Activated CD8-positive, alpha-beta memory T cell treated with anti-CD3 and anti-CD28 coated beads for 36 hours (primary cell): ENCODE measurements around the gene HDAC5. TPM values are rescaled to one million over a fixed set of nuclear protein-coding genes. Genes with fewer than 3 reads are reported as not detected.
"Not testable (repeated sequence)": the region's sequence is repeated elsewhere in the genome, so short reads cannot be mapped to it uniquely, and the experiment has no call there.

ENCODE experiments used
- CTCF ChIA-PET: fragments of 350-600 bp; sonication (Branson Sonifier 250); formaldehyde crosslinking; loops from one replicate; lab custom pipeline; 2021; ENCODE audit warnings: antibody characterized with exemption; lab: Charles Lee
- POLR2A ChIA-PET: fragments of 350-600 bp; sonication (Branson Sonifier 250); formaldehyde crosslinking; loops from one replicate; lab custom pipeline; 2021; ENCODE audit warnings: antibody characterized with exemption; lab: Charles Lee
- total RNA-seq, 2 experiments: library from RNA; stranded (reverse); gene quantifications; one replicate each; pipeline ENCODE4 v1.2.3, GENCODE V29; 2021

Gene HDAC5
- total RNA-seq, 2 experiments from 2014 or later: 18.9 to 20.7 TPM

- CTCF ChIA-PET: no interaction called here
These were observed 57.7 kb downstream of the HDAC5 start for GRCh38 chr17:44065668-44066203.

DNA sequence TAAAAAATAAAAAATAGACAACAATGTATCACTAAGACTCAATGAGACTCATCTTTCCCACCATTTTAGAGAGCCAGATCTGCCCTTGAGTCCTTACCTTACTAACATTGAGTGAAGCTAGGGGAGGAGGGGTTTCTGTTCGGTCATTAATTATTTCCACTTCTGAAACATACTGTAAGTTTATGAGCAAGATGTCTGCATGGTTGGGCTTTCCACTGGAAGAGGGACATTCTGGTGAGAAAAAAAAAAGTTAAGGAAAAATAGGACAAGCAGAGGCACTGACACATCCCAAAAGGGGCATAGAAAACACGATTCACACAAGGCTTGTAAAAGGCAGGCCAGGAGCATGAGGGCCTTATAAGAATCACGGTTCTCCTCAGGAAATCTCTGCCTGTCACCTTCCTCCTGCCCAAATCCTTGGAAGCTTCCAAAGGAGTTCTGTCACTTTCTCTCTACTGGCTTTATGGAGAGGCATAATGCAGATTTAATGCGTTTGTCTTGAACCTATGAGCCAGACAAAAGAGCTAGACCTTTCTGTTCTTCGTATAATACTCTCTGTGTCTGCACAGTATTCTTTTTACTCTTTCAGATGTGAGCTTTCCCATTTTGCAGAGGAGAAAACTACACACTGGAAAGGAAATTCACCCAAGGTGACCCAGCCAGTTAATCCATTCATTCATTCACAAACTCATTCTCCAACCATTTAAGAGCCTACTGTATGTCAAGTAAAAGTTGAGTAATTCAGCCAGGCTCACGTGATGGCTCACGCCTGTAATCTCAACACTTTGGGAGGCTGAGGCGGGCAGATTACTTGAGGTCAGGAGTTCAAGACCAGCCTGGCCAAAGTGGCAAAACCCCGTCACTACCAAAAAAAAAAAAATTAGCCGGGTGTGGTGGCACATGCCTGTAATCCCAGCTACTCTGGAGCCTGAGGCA is 59.5 kb downstream of the HDAC5 start:
- POLR2A ChIA-PET: interaction anchor here (0.6 kb wide), 1 partner anchor 15 kb away, joined by 3 read pairs; no protein-coding TSS in a partner anchor
- CTCF ChIA-PET: interaction anchor here (0.7 kb wide), 1 partner anchor 10 kb away, joined by 4 read pairs; no protein-coding TSS in a partner anchor

More at GRCh38 chr17:44065668-44066203, 57.7 kb downstream of the HDAC5 start:
- POLR2A ChIA-PET: interaction anchor here (0.6 to 1.3 kb wide), 4 partner anchors 9 to 156 kb away, joined by 3 to 7 read pairs (median 4); no protein-coding TSS in a partner anchor

DNA sequence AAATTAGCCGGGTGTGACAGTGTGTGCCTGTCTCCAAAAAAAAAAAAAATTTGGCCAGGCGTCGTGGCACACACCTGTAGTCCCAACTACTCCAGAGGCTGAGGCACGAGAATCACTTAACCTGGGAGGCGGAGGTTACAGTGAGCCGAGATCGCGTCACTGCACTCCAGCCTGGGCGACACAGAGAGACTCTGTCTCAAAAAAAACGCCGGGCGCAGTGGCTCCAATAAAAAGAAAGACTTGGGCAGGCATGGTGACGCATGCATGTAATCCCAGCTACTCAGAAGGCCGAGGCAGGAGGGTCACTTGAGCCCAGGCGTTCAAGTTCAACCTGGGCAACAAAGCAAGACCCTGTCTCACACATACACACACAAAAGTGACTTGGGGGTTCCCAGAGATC is 60.6 kb downstream of the HDAC5 start:
- POLR2A ChIA-PET: interaction anchor here (0.6 kb wide), 1 partner anchor 192 kb away, joined by 3 read pairs; no protein-coding TSS in a partner anchor

GRCh38 chr17:44061446-44061845 is 62.0 kb downstream of the HDAC5 start:
- CTCF ChIA-PET: no interaction called here
- POLR2A ChIA-PET: no interaction called here

More for the DNA sequence above, 60.6 kb downstream of the HDAC5 start:
- CTCF ChIA-PET: no interaction called here

- CTCF ChIA-PET: no interaction called here
- POLR2A ChIA-PET: no interaction called here
These were observed 64.1 kb downstream of the HDAC5 start for GRCh38 chr17:44059101-44059892.

DNA sequence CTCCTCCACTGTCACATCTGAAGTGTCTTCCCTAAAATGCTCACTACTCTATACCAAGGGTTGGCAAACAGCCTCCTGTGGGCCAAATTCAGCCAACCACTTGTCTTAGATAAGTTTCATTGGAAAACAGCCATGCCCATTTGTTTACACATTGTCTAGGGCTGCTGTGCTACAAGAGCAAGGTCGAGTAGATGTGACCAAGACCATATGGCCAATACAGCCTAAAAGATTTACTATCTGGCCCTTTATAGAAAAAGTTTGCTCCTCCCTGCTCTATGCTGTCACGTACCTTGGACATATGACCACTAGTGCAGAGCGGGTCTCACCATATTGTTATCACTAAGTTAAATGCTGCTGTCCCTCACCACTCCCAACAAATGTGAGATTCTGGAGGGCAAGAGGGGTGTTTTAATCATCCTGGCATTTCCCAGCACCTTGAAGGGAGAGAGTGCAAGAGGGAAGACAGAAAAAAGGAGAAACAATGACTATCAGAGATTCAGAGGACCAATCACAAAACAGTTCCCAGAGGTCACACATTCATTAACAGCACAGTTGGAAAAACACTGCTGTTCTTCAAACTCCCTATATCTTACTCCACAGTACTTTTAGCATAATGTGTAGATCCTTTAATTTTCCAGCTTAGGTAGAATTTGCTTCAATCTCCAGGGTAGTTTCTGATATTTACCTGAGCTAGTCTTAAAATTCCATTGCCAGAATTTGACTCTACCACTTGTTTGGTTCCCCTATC is 70.1 kb downstream of the HDAC5 start:
- ChIA-PET CTCF (no interaction called here), POLR2A (no interaction called here)

DNA sequence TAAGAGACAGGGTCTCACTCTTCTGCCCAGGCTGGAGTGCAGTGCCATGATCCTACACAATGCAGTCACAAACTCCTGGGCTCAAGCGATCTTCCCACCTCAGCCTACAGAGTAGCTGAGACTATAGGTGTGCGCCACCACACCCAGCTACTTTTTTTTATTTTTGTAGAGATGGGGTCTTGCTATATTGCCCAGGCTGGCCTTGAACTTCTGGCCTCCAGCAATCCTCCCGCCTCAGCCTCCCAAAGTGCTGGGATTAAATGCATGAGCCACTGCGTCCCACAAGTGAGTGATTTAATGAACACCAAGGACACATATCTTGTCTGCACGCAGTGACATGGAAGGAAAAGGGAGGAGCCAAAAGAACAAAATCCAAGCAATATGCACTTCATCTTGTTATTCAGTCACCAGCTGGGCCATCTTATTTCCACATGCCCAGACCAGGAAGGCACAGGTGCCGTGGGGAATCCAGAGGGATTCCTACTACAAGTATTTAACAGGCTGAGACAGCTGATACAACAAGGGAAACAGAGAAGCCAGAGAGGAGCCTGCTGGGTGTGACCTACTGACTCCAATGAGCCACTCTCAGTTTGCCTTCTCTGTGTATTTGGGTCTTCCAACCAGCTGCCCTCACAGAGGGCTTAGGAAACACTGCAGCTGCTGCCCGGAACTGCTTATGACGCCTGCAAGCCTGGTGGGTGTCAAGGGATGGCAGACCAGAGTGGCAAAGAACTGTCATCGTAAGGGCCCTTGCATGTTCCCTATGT is 74.0 kb downstream of the HDAC5 start:
- POLR2A ChIA-PET: no interaction called here
- CTCF ChIA-PET: interaction anchor here (2.2 kb wide), 1 partner anchor 8 kb away, joined by 8 read pairs; no protein-coding TSS in a partner anchor

- CTCF ChIA-PET: interaction anchor here (0.6 to 0.7 kb wide), 2 partner anchors 116 to 892 kb away, joined by 3 to 4 read pairs; no protein-coding TSS in a partner anchor
- POLR2A ChIA-PET: not testable (repeated sequence)
These were observed 76.5 kb downstream of the HDAC5 start for GRCh38 chr17:44046893-44047292.

DNA sequence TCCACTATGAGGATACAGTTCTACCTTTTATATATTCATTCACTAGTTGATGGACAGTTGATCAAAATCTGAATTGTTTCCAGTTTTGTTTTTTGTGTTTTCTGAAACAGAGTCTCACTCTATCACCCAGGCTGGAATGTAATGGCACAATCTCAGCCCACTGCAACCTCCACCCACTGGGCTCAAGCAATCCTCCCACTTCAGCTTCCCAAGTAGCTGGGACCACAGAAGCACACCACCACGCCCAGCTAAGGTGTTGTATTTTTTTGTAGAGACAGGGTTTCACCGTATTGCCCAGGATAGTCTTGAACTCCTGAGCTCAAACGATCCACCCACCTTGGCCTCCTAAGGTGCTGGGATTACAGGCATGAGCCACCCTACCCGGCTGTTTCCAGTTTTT is 78.0 kb downstream of the HDAC5 start:
- POLR2A ChIA-PET: no interaction called here
- CTCF ChIA-PET: interaction anchor here (0.6 to 0.7 kb wide), 2 partner anchors 202 to 236 kb away, joined by 4 to 5 read pairs; no protein-coding TSS in a partner anchor

DNA sequence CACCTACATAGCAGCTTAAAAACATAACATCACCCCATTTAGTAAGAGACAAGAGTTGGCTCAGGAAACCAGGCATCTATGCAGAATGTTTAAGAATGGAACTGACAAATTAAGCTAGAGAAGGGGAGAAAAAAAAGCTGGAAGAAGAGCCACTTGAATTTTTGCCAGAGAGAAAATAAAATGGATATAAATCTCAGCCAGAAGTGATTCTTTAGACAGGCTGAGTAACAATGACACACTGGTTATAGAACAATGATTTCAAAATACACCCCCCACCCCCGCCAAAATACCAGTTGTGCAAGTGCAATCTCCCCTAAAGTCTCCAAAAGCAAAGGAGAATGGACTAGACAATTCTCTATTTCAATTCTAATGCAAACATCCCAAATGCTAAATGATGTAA is 79.4 kb downstream of the HDAC5 start:
- POLR2A ChIA-PET: interaction anchor here (0.6 to 0.7 kb wide), 2 partner anchors 16 to 192 kb away, joined by 3 read pairs; no protein-coding TSS in a partner anchor

GRCh38 chr17:44043272-44043696 is 80.2 kb downstream of the HDAC5 start:
- CTCF ChIA-PET: interaction anchor here (0.6 to 1.5 kb wide), 2 partner anchors 163 to 524 kb away, joined by 3 to 4 read pairs; no protein-coding TSS in a partner anchor
- POLR2A ChIA-PET: interaction anchor here (0.7 kb wide), 1 partner anchor 192 kb away, joined by 3 read pairs; no protein-coding TSS in a partner anchor

More for the DNA sequence above, 79.4 kb downstream of the HDAC5 start:
- CTCF ChIA-PET: no interaction called here

- ChIA-PET POLR2A (no interaction called here), CTCF (interaction anchor here (1.0 kb wide), 1 partner anchor 23 kb away, joined by 3 read pairs; no protein-coding TSS in a partner anchor)
These were observed 83.4 kb downstream of the HDAC5 start for GRCh38 chr17:44039829-44040635.

GRCh38 chr17:44038604-44039011 is 84.8 kb downstream of the HDAC5 start:
- CTCF ChIA-PET: interaction anchor here (0.7 kb wide), 1 partner anchor 95 kb away, joined by 4 read pairs; no protein-coding TSS in a partner anchor
- POLR2A ChIA-PET: no interaction called here

DNA sequence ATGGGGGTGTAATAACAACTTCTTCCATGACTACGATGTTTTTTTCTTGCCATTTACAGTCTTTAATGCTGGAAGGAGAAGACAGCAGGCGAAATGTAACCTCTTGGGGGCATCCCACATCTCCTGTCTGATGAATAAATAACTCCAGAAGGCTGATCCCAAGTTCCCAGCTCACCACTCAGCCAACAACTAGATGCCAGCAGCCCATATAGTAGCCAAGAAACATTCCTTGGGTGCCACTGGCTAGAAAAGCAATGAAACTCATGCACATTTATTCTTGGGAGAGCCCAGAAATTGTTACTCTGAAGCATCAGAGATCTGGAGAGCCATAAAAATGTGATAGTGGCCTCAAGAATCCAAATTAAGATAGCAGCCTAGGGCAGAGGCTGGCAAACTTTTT is 86.0 kb downstream of the HDAC5 start:
- POLR2A ChIA-PET: no interaction called here
- CTCF ChIA-PET: no interaction called here

GRCh38 chr17:44034688-44035087 is 88.8 kb downstream of the HDAC5 start:
- POLR2A ChIA-PET, CTCF ChIA-PET: not testable (repeated sequence)

DNA sequence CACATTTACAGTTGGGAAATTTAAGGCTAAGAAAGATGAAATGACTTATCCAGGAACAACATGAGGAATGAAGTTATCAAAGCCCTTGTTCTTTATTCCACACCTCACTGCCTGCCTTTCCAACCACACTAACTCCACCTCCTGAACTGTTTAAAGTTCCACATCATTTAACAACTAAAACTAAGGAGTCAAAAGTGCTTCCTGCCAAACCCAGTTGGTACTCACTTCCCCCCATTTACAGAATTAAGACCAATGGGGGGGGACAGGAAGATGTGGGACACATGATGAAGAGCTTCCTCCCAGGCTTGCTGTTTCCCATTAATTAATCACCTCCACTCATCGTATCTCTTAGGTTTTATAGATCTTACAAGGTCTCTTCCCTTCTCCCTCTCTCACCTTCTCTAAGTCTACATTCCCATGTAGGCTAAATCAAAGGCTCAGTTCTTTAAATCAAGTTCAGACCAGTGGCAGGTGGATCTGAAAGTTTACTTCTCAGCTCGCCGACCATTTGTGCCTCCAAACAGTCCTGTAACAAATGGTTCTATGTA is 89.5 kb downstream of the HDAC5 start:
- ChIA-PET POLR2A (no interaction called here), CTCF (no interaction called here)
